IPS-18c (cell line): ENCODE measurements around the gene ACAD11.

Experiments used
- H3K4me3 ChIP-seq: 2 replicates; pipeline ENCODE4 v1.7.0; 2013; ENCODE audit warnings: low read depth, mild to moderate bottlenecking, low read length, moderate library complexity; ENCODE audit not compliant: insufficient read depth
- H3K9me3 ChIP-seq: one replicate; pipeline ENCODE4 v1.6.1; 2013; ENCODE audit warnings: mild to moderate bottlenecking, low read length, moderate library complexity; ENCODE audit not compliant: control insufficient read depth, insufficient read depth

ACAD11 gene

GRCh38 chr3:132659365-132660051 is at the start of gene ACAD11:
Gene ACAD11 (minus strand): TSS chr3:132659809. CDS start chr3:132659751, 58 bp downstream.
- H3K9me3 ChIP-seq: no peaks in the 10 kb centered on the region

GRCh38 chr3:132703733-132704132 is 44.1 kb upstream of the ACAD11 start:
- no peaks in the 10 kb centered on the region for H3K9me3 ChIP-seq
- no peak overlapping the region for H3K4me3 ChIP-seq

More at GRCh38 chr3:132659365-132660051, at the start of gene ACAD11:
- peak within 1 kb of the TSS; percentile 98 for H3K4me3 ChIP-seq

GRCh38 chr3:132695422-132695821 is 35.8 kb upstream of the ACAD11 start:
- Histone ChIP-seq H3K4me3 (no peak overlapping the region), H3K9me3 (no peaks in the 10 kb centered on the region)

GRCh38 chr3:132694991-132695390 is 35.4 kb upstream of the ACAD11 start:
- H3K4me3 ChIP-seq: no peak overlapping the region
- H3K9me3 ChIP-seq: no peaks in the 10 kb centered on the region

- H3K4me3 ChIP-seq: no peak overlapping the region
- H3K9me3 ChIP-seq: no peaks in the 10 kb centered on the region
These were observed 30.4 kb upstream of the ACAD11 start for GRCh38 chr3:132690040-132690439.

- Histone ChIP-seq H3K4me3 (no peak overlapping the region), H3K9me3 (no peaks in the 10 kb centered on the region)
These were observed 22.6 kb upstream of the ACAD11 start for GRCh38 chr3:132682201-132682600.

GRCh38 chr3:132681421-132681820 is 21.8 kb upstream of the ACAD11 start:
- Histone ChIP-seq H3K4me3 (no peak overlapping the region), H3K9me3 (no peaks in the 10 kb centered on the region)

- no peaks in the 10 kb centered on the region for H3K9me3 ChIP-seq
- no peak overlapping the region for H3K4me3 ChIP-seq
These were observed 20.3 kb upstream of the ACAD11 start for GRCh38 chr3:132679911-132680310.

- H3K9me3 ChIP-seq: no peaks in the 10 kb centered on the region
- no peak overlapping the region for H3K4me3 ChIP-seq
These were observed 15.8 kb upstream of the ACAD11 start for GRCh38 chr3:132675408-132675807.

- Histone ChIP-seq H3K9me3 (no peaks in the 10 kb centered on the region), H3K4me3 (no peak overlapping the region)
These were observed 9.7 kb upstream of the ACAD11 start for GRCh38 chr3:132669256-132669777.

GRCh38 chr3:132665230-132665745 is 5.7 kb upstream of the ACAD11 start:
- H3K9me3 ChIP-seq: no peaks in the 10 kb centered on the region
- H3K4me3 ChIP-seq: no peak overlapping the region

GRCh38 chr3:132662212-132662611 is 2.6 kb upstream of the ACAD11 start:
- H3K9me3 ChIP-seq: no peaks in the 10 kb centered on the region
- no peak overlapping the region for H3K4me3 ChIP-seq

- H3K9me3 ChIP-seq: no peaks in the 10 kb centered on the region
- H3K4me3 ChIP-seq: peak overlapping the region; percentile 98
These were observed 1.5 kb upstream of the ACAD11 start for GRCh38 chr3:132661101-132661500.

- H3K9me3 ChIP-seq: no peaks in the 10 kb centered on the region
- peak overlapping the region; percentile 98 for H3K4me3 ChIP-seq
These were observed 1.1 kb upstream of the ACAD11 start for GRCh38 chr3:132660811-132661070.

- no peaks in the 10 kb centered on the region for H3K9me3 ChIP-seq
- peak within 1 kb of the TSS; percentile 98 for H3K4me3 ChIP-seq
These were observed 622 bp upstream of the ACAD11 start, which contains the start of gene UBA5 for GRCh38 chr3:132660052-132660810. Gene UBA5 (plus strand): TSS chr3:132660329. CDS start chr3:132660538, 209 bp downstream.

- H3K9me3 ChIP-seq: no peaks in the 10 kb centered on the region
- H3K4me3 ChIP-seq: peak overlapping the region; percentile 98; the same call in 1 of the 2 replicates
These were observed 627 bp downstream of the ACAD11 start for GRCh38 chr3:132659000-132659364.

GRCh38 chr3:132657869-132658747 is 1.5 kb downstream of the ACAD11 start:
- Histone ChIP-seq H3K9me3 (no peaks in the 10 kb centered on the region), H3K4me3 (no peak overlapping the region)
